Hepatocyte (in vitro differentiated cells): ENCODE results near the gene VBP1.

Source experiments
- CTCF ChIP-seq: fragments of 200-600 bp; sonication (generic); IDR thresholded peaks from 2 replicates; pipeline ENCODE4 v1.5.1; 2016; ENCODE audit warnings: antibody characterized with exemption, mild to moderate bottlenecking; ENCODE audit not compliant: poor library complexity
- EZH2 ChIP-seq: fragments of 200-600 bp; sonication (generic); IDR thresholded peaks from 2 replicates; pipeline ENCODE4 v1.6.1; 2016; ENCODE audit warnings: antibody characterized with exemption, mild to moderate bottlenecking, borderline replicate concordance
- EZH2phosphoT487 ChIP-seq: fragments of 200-600 bp; sonication (generic); IDR thresholded peaks from one replicate; pipeline ENCODE4 v1.6.1; 2018; ENCODE audit warnings: antibody characterized with exemption, mild to moderate bottlenecking, low read depth, moderate library complexity; ENCODE audit not compliant: unreplicated experiment, severe bottlenecking

GRCh38 chrX:155215443-155216178 lies 649 bp upstream of the VBP1 start:
- TF ChIP-seq CTCF (no peak), EZH2 (no peak), EZH2phosphoT487 (no peak)
